K562 (cell line): ENCODE data around the gene SMC4. TPM values are rescaled to one million over a fixed set of nuclear protein-coding genes. Genes with fewer than 3 reads are reported as not detected.
A peak's percentile ranks its signal among the peaks of the same experiment; 100 is the strongest.

Source experiments
- ATAC-seq: fragments of 200-7000 bp; cut with Tn5 transposase; 3 replicates; pipeline ENCODE4 v1.9.1; 2020; ENCODE audit warnings: moderate library complexity
- BruUV-seq: library from RNA; stranded (reverse); fragments of 400-500 nt; replicated peaks from 2 replicates; lab custom pipeline; 2021; lab: Mats Ljungman, UMichigan
- CTCF ChIA-PET: fragments of 300-600 bp; formaldehyde crosslinking; extraction: SDS; loops from one replicate; lab custom pipeline; 2021; ENCODE audit warnings: low intra/inter-chr PET ratio; lab: Yijun Ruan, JAX
- POLR2A ChIA-PET: fragments of 300-600, 350-650 bp; sonication (Branson Sonifier 250); formaldehyde crosslinking; extraction: SDS; loops from one replicate; lab custom pipeline; 2021; ENCODE audit warnings: antibody characterized with exemption, inconsistent platforms; lab: Yijun Ruan, JAX
- DNase-seq, 4 experiments: peaks; one replicate each; pipeline versions ENCODE4 v3.0.0 to v3.0.0-alpha.2; 2011 to 2018; ENCODE audit warnings: low spot score in 3 of 4, mixed read lengths in 3 of 4; ENCODE audit errors: extremely low read depth in 1 of 4
- FAIRE-seq: peaks from 2 replicates; lab custom pipeline; 2011; peaks lifted over from hg19 to GRCh38; lab: Jason Lieb, UNC
- H2AFZ ChIP-seq: 2 replicates; pipeline ENCODE4 v1.6.0; 2011; ENCODE audit warnings: low read depth, low read length, control low read depth, inconsistent platforms
- H3K27ac ChIP-seq: fragments of 200-600 bp; 3 replicates; pipeline ENCODE4 v1.8.0; 2011; ENCODE audit warnings: low read depth, mild to moderate bottlenecking, control low read depth, inconsistent platforms, low read length, moderate library complexity, mixed read lengths; ENCODE audit errors: extremely low read depth
- H3K27me3 ChIP-seq, 2 experiments: fragments of 300-600 bp in 1 of 2; 2 replicates in 1 of 2; 3 replicates in 1 of 2; pipeline versions ENCODE4 v1.6.0 to v1.8.0; 2011; ENCODE audit warnings: inconsistent platforms in 2 of 2, low read length in 2 of 2, mild to moderate bottlenecking in 1 of 2, mixed read lengths in 1 of 2, moderate library complexity in 1 of 2; ENCODE audit not compliant: control insufficient read depth in 2 of 2, insufficient read depth in 2 of 2
- H3K36me3 ChIP-seq: fragments of 300-600 bp; 3 replicates; pipeline ENCODE4 v1.8.0; 2011; ENCODE audit warnings: mild to moderate bottlenecking, low read length, inconsistent platforms; ENCODE audit not compliant: control insufficient read depth, insufficient read depth
- H3K4me1 ChIP-seq, 2 experiments: fragments of 200-600 bp in 1 of 2; replicated peaks in 1 of 2; 2 replicates in 1 of 2; 3 replicates in 1 of 2; pipeline versions ENCODE4 v1.5.1 to v1.8.0; 2011; ENCODE audit warnings: inconsistent platforms in 2 of 2, low read length in 2 of 2, mild to moderate bottlenecking in 1 of 2, mixed read lengths in 1 of 2, moderate library complexity in 1 of 2; ENCODE audit not compliant: control insufficient read depth in 2 of 2, insufficient read depth in 2 of 2
- H3K4me2 ChIP-seq: 2 replicates; pipeline ENCODE4 v1.6.1; 2011; ENCODE audit warnings: low read length, control low read depth, inconsistent platforms, mixed read lengths; ENCODE audit not compliant: insufficient read depth
- H3K4me3 ChIP-seq: fragments of 200-600 bp; sonication (generic), shearing (Covaris generic); 2 replicates; pipeline ENCODE4 v1.5.1; 2016; ENCODE audit warnings: control low read depth, inconsistent platforms
- H3K79me2 ChIP-seq: fragments of 200-600 bp; 3 replicates; pipeline ENCODE4 v1.8.0; 2011; ENCODE audit warnings: low read length, inconsistent platforms; ENCODE audit not compliant: control insufficient read depth, insufficient read depth
- H3K9ac ChIP-seq, 2 experiments: 2 replicates each; pipeline versions ENCODE4 v1.6.0 to v1.6.1; 2011; ENCODE audit warnings: low read depth in 2 of 2, low read length in 2 of 2, control low read depth in 1 of 2, inconsistent platforms in 1 of 2, mild to moderate bottlenecking in 1 of 2, mixed read lengths in 1 of 2; ENCODE audit not compliant: insufficient read depth in 1 of 2
- H3K9me1 ChIP-seq: one replicate; pipeline ENCODE4 v1.6.0; 2011; ENCODE audit warnings: inconsistent platforms, mild to moderate bottlenecking, low read length, moderate library complexity; ENCODE audit not compliant: control insufficient read depth, insufficient read depth
- H3K9me3 ChIP-seq: replicated peaks from 2 replicates; pipeline ENCODE4 v1.5.1; 2011; ENCODE audit warnings: low read depth, low read length, inconsistent platforms; ENCODE audit not compliant: control insufficient read depth, insufficient read depth
- H4K20me1 ChIP-seq: replicated peaks from 2 replicates; pipeline ENCODE4 v1.6.1; 2011; ENCODE audit warnings: low read length, inconsistent platforms, mixed read lengths; ENCODE audit not compliant: control insufficient read depth, insufficient read depth
- CBX1 ChIP-seq: sonication (generic); IDR thresholded peaks from 2 replicates; pipeline ENCODE4 v1.6.1; 2016; ENCODE audit warnings: antibody characterized with exemption, low read depth, mild to moderate bottlenecking
- CBX3 ChIP-seq, 2 experiments: IDR thresholded peaks; 1 replicate in 1 of 2; 2 replicates in 1 of 2; pipeline ENCODE4 v1.6.1; 2012; ENCODE audit warnings: inconsistent platforms in 2 of 2, low read length in 2 of 2, borderline replicate concordance in 1 of 2, control low read depth in 1 of 2
- CBX5 ChIP-seq: IDR thresholded peaks from 2 replicates; pipeline ENCODE4 v1.6.1; 2014; ENCODE audit warnings: low read depth, borderline replicate concordance
- CCAR2 ChIP-seq: fragments of 200-400 bp; formaldehyde crosslinking; IDR thresholded peaks from 2 replicates; pipeline ENCODE4 v1.6.1; 2017; ENCODE audit warnings: mild to moderate bottlenecking, low read depth, low read length
- HNRNPK ChIP-seq: fragments of 200-400 bp; formaldehyde crosslinking; IDR thresholded peaks from one replicate; pipeline ENCODE4 v1.6.1; 2018; ENCODE audit warnings: mild to moderate bottlenecking, low read depth, low read length; ENCODE audit not compliant: poor library complexity, severe bottlenecking
- MXI1 ChIP-seq: IDR thresholded peaks from 2 replicates; pipeline ENCODE4 v1.6.1; 2011; ENCODE audit warnings: low read depth, mild to moderate bottlenecking, improper control_type of control experiment, low read length
- PPARD ChIP-seq: fragments of 250-450 bp; sonication (Bioruptor Pico); IDR thresholded peaks from 2 replicates; pipeline ENCODE4 v1.8.0; 2022; ENCODE audit warnings: inconsistent platforms, mild to moderate bottlenecking, moderate library complexity
- PTRF ChIP-seq: fragments of 450-650 bp; IDR thresholded peaks from 2 replicates; pipeline ENCODE4 v1.6.1; 2016; ENCODE audit warnings: mild to moderate bottlenecking, missing genetic modification characterization, missing compliant biosample characterization
- RBFOX2 ChIP-seq: fragments of 200-400 bp; formaldehyde crosslinking; IDR thresholded peaks from 2 replicates; pipeline ENCODE4 v1.6.1; 2017; ENCODE audit warnings: low read depth, mild to moderate bottlenecking, low read length, moderate library complexity
- ZBTB17 ChIP-seq: fragments of 450-650 bp; formaldehyde crosslinking; IDR thresholded peaks from 2 replicates; pipeline ENCODE4 v1.4.0; 2020; ENCODE audit warnings: mild to moderate bottlenecking
- ZFP36 ChIP-seq: fragments of 150-350 bp; IDR thresholded peaks from 2 replicates; pipeline ENCODE4 v1.6.1; 2018; ENCODE audit warnings: low read length, low read depth; ENCODE audit not compliant: partially characterized antibody
- ZNF121 ChIP-seq: sonication (generic); formaldehyde crosslinking; conservative IDR thresholded peaks from 2 replicates; pipeline ENCODE4 v1.8.0; 2022; ENCODE audit warnings: missing genetic modification reagents
- WGBS: fragments of 100-300 bp; shearing (Covaris generic); methylation state at CpG from one replicate; pipeline ENCODE4 v1.1.6; 2016; ENCODE audit warnings: low coverage, mixed read lengths; ENCODE audit not compliant: insufficient coverage; ENCODE audit errors: missing lambda C conversion rate; 5-methylcytosine and 5-hydroxymethylcytosine counted together
- in situ Hi-C: fragments of 300-500 bp; cut with MboI; formaldehyde crosslinking; loops from 4 replicates; pipeline ENCODE4 v1.15.0; 2018; ENCODE audit warnings: inconsistent platforms, mixed read lengths
- intact Hi-C: fragments of 100-400 bp; cut with micrococcal nuclease; formaldehyde crosslinking; loops from 2 replicates; pipeline ENCODE4 v1.14.2; 2022
- polyA plus RNA-seq, 8 experiments: library from polyadenylated mRNA; depleted of rRNA in 4 of 8; stranded (reverse) in 5 of 8; unstranded in 3 of 8; fragments of >200 nt; fragmentation: Nextera tagmentation in 2 of 8; fragmentation: Illumina TruSeq in 1 of 8; extraction: Ambion mirVana in 2 of 8; extraction: Trizol in 1 of 8; gene quantifications; 2 replicates each; pipeline versions ENCODE4 v1.2.1 to v1.2.3, GENCODE V29; 2011 to 2014; ENCODE audit warnings: inconsistent platforms in 1 of 8, missing spikeins in 1 of 8
- total RNA-seq, 7 experiments: library from RNA; depleted of rRNA in 6 of 7; stranded (reverse); fragments of >200 nt in 6 of 7; fragmentation: Illumina TruSeq in 2 of 7; extraction: Trizol in 2 of 7; gene quantifications; 2 replicates each; pipeline versions ENCODE4 v1.2.1 to v1.2.3, GENCODE V29; 2011 to 2021; ENCODE audit warnings: low replicate concordance in 1 of 7

Gene SMC4
- total and polyA plus RNA-seq, 9 of the 15 experiments (the other 6 are each of a cell fraction or from before 2014, with no cell fraction given), result 87.9 to 347 (median 176) TPM

DNA sequence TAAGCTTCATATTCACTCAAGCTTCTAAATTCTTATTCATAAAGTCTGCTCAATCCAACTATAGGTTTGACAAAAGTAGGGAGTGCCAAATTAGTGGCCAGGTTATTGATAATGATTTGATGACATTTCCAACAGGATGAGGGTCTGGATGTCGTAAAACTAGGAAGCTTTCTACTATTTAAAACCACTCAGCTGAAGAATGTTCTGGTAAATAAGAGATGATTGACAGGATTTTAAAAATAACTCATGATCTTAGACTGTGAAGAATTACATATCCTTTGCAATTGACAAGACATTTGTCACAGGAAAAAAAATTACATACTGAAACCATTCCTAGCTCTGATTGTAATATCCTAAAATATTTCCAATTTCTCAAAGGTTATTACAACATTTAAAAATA lies 65.5 kb downstream of the SMC4 start:
- POLR2A ChIA-PET, result interaction anchor here (0.6 to 1.1 kb wide), 2 partner anchors 15 to 704 kb away, joined by 3 to 6 read pairs; partner anchors contain the start of gene TRIM59
- in situ Hi-C loops (loop anchor here (25.0 kb wide), 1 partner anchor 578 kb away; no protein-coding TSS in a partner anchor), intact Hi-C loops (no loop called here)
- Histone ChIP-seq H3K4me3 (no peak overlapping the region), H3K27me3 (no peaks in the 10 kb centered on the region), H3K9me1 (no peaks in the 10 kb centered on the region), H3K4me2 (no peak overlapping the region), H3K79me2 (no peaks in the 10 kb centered on the region), H3K9me3 (no peaks in the 10 kb centered on the region), H3K27ac (no peak overlapping the region), H3K36me3 (no peaks in the 10 kb centered on the region), H4K20me1 (no peaks in the 10 kb centered on the region), H3K9ac (no peak overlapping the region), H3K4me1 (peaks cover 0 to 8% of the 10 kb centered on the region in 2 experiments; a peak in 3 of 5 replicates), H2AFZ (no peak overlapping the region)
- ATAC-seq (no peak), FAIRE-seq (no peak), DNase-seq (no peak)
- TF ChIP-seq ZNF121 (CRISPR knock-in tag) (no peak), MXI1 (no peak), PPARD (CRISPR knock-in tag) (no peak), HNRNPK (no peak), CBX3 (IDR thresholded peaks at IDR 0.05; ENCODE audit: borderline replicate concordance in 1 of 2, low read length in 2 of 2) (no peak)
- CTCF ChIA-PET, result no interaction called here
- WGBS, result 18% methylated on average over 1 of the region's 1 CpG
- no TSS peak for BruUV-seq

- peaks cover 5% of the 10 kb centered on the region; the same call in 1 of the 2 replicates for H3K9me3 ChIP-seq
- H3K9ac ChIP-seq, result no peak overlapping the region
- no peak overlapping the region for H3K4me3 ChIP-seq
- H3K79me2 ChIP-seq, result no peaks in the 10 kb centered on the region
- ATAC-seq, result no peak
- no peak overlapping the region for H2AFZ ChIP-seq
- H3K4me2 ChIP-seq, result no peak overlapping the region
- H3K27ac ChIP-seq, result no peak overlapping the region
- ChIA-PET CTCF (no interaction called here), POLR2A (no interaction called here)
- intact Hi-C loops, result no loop called here
- H3K4me1 ChIP-seq, result no peaks in the 10 kb centered on the region
- DNase-seq, result no peak
- H3K27me3 ChIP-seq, result no peaks in the 10 kb centered on the region
- H4K20me1 ChIP-seq, result no peaks in the 10 kb centered on the region
- in situ Hi-C loops, result loop anchor here (25.0 kb wide), 1 partner anchor 583 kb away; no protein-coding TSS in a partner anchor
- 25% methylated on average over 5 of the region's 5 CpGs for WGBS
- TF ChIP-seq CBX1, result 0 out of 2 replicates have a peak, but pooled peaks have one; percentile 19
- TF ChIP-seq ZBTB17 (CRISPR knock-in tag), result no peak
- no peak for TF ChIP-seq PTRF (tag)
- no peak for TF ChIP-seq RBFOX2
- TF ChIP-seq CBX5, result 0 out of 2 replicates have a peak, but pooled peaks have one; percentile 13
- TF ChIP-seq ZFP36, result peak; percentile 79
- TF ChIP-seq CCAR2, result no peak
- no peaks in the 10 kb centered on the region for H3K36me3 ChIP-seq
- no peak for FAIRE-seq
- H3K9me1 ChIP-seq, result no peaks in the 10 kb centered on the region
- no TSS peak for BruUV-seq
Measured at GRCh38 chr3:160470181-160470580, 70.7 kb downstream of the SMC4 start.
